ENCODE measurements around the gene GLT8D1.
"Not testable (repeated sequence)": the region's sequence is repeated elsewhere in the genome, so short reads cannot be mapped to it uniquely, and the experiment has no call there.

Gene GLT8D1, protein sequence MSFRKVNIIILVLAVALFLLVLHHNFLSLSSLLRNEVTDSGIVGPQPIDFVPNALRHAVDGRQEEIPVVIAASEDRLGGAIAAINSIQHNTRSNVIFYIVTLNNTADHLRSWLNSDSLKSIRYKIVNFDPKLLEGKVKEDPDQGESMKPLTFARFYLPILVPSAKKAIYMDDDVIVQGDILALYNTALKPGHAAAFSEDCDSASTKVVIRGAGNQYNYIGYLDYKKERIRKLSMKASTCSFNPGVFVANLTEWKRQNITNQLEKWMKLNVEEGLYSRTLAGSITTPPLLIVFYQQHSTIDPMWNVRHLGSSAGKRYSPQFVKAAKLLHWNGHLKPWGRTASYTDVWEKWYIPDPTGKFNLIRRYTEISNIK

DNA sequence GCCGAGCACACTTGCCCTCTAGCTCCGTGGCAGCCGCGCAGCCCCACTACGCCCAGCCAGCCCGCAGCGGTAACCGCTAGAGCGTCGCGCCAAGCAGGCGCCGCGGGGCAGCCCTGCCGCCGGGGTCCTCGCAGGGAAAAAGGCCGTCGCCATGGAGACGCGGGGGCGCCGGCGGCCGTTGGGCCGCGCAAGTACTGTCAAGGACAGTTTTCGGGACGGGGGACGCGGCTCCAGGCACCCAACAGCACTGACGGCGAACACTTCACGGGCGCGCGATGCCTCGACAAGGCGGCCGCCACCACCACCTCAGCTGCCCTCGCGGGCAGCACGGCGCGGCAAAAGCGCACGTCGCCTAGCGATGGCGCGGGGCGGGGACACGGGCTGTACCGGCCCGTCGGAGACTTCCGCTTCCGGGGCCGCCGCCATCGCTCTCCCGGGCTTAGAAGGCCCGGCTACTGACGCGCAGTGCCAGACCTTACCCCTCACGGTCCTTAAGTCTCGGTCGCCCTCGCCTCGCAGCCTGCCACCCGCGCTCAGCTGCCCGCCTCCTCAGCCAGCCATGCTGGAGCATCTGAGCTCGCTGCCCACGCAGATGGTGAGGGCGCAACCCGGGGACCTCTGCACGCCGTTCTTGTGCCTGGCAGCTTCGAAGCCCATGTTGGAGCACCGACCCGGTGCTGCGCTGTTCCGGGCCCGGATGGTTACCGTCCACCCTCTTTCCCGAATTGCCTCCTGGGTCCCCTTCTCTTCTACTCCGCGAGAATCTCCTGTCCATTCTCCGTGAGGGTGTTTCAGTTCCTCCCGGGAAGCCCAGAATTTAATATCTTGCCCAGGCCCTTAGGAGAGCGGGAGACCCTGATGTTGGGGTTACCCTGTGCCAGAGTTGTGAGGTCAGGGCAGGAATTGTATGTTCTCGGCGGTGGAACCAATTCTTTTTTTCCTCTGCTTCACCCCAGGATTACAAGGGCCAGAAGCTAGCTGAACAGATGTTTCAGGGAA lies at the start of gene GLT8D1, which contains the start of gene SPCS1:
Gene GLT8D1 (minus strand): TSS at position 104 of the 999 bp plus-strand sequence. CDS start 5,331 bp downstream, outside the sequence.
Gene SPCS1 (plus strand): TSS at position 419 of the 999 bp plus-strand sequence. CDS start 141 bp downstream, at position 560.
- DNase-seq, result peak; percentile 91

DNA sequence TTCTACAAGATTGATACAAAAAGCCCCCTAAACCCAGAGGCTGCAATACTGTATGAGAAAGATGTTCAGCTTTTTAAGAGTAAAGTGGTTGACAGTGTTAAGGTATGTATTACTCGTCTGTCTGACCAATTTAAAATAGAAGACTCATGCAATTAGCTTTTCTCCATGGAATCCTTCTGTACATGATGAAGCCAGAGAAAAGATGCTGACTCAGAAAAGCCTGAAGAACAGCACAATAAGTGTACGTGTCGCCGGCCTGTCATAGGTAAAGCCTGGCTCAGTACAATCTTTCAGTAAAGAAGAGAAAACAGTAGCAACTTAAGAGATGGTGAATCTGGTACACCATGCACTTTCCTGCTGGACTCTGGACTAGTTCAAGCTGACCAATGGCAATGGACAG lies 48.8 kb upstream of the GLT8D1 start:
- DNase-seq, result no peak

DNA sequence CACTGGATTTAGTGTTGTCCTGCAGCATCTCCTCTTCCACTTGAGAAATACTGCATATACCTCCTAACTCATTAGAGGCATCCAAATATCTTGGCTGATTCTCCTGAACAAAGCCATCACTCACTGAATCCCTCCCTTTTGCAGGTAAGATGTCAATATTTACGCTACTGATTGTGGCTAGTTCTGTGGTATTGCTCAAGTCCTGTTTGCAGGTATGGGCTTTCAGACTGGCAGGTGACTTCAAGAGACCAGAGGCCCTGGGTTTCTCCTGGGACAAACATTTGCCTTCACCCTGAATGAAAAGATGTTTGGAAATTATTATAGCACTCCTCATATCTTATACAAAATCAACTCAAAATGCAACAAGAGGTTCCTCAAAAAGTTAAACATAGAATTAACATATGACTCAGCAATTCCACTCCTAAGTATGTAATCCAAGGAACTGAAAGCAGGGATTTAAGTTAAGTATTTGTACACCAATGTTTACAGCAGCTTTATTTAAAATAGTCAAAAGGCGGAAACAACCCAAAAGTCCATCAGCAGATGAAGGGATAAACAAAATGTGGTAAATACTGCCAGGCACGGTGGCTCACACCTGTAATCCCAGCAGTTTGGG lies 46.6 kb upstream of the GLT8D1 start:
- DNase-seq, result peak; percentile 30

DNA sequence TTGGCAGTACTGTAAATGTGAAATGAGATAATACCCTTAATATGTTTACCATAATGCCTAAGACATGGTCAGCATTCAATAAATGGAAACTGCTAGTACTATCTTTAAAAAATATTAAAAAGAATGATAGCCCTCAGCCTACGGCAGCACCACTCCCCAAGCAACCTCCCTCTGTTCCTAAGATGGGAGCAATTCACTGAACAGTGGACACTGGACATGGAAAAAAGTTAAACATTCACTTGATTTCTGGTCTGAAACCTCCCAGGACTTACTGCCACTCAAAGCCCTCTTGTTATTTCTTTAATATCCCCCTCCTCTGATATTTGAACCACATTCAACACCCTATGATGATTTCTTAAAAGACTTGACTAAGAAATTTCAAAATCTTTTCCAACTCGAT lies 38.1 kb upstream of the GLT8D1 start:
- no peak for DNase-seq

DNA sequence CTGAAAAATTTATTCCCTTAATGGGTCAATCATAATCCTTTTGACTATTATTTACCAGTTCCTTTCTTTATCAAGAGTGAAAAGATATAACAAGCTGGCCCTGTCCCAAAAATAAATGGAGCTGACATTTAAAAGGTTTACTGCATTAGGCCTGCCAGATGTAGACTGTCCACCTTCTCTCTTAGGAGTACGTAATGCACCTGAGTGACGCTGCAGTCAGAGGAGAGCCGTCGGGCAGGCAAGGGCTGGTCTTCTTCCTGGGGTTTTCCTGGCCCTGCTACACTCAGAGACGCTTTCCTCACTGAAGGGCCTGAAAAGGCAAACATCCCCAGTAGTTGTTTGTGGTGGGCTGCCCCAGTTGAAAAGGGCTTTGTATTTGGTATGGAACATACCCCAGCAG lies 37.6 kb upstream of the GLT8D1 start:
- DNase-seq, result no peak

DNA sequence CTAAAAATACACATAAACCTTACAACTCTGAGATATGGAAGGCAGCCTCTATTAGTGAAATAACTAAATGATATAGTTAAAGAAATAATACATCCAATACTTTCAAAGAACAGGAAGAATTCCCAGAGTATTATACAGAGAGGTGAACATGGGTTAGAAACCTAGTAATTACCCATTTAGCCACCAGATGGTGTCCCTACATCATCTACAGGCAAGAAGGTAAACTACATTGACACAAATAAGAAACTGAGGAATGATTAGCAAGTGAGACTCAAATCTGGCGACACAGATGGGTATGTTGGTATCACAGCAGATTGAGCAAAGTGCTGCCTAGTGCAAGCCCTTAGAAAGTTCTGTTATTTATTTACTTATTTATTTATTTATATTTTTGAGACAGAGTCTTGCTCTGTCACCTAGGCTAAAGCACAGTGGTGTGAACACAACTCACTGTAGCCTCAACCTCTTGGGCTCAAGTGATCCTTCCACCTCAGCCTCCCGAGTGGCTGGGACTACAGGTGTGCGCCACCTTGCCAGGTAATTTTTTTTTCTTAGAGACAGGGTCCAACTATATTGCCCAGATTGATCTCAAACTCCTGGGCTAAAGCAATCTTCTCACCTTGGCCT lies 36.9 kb upstream of the GLT8D1 start:
- peak; percentile 60 for DNase-seq

DNA sequence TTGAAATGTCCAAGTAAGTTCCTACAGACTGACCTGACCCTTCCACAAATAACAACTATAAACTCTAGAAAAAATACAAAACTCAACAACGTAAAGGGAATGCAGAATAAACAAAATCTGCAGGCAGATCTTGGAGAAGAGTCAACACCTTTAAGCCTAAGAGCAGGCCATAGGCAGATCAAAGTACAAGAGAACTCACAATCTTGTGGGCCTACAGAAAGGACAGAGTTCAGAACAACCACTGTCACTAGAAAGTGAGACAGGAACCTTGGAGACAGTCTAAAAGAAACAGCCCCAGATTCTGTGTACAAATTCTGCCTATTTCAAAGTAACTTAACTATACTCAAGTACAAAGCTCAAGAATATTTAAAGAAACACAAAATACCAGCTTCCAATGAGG lies 34.1 kb upstream of the GLT8D1 start:
- no peak for DNase-seq

DNA sequence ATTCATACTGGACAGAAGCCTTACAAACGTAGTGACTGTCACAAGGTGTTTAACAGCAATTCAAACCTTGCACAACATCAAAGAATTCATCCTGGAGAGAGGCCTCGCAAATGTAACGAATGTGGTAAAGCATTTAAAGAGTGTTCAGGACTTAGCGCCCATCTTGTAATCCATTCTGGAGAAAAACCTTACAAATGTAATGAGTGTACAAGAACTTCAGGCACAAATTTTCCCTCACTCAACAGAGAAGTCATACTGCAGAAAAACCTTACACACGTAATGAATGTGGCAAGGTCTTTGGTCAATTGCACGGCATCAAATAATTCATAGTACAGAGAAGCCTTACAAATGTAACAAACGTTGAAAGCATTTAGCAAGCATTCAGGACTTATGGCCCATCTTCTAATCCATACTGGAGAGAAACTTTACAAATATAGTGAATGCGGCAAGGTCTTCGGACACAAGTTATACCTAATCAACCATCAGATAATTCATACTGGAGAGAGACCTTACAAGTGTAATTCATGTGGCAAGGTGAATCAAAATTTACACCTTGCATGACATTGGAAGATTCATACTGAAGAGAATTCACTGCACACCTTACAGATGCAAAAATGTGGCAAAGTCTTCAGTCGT lies 27.8 kb upstream of the GLT8D1 start:
- DNase-seq, result no peak

DNA sequence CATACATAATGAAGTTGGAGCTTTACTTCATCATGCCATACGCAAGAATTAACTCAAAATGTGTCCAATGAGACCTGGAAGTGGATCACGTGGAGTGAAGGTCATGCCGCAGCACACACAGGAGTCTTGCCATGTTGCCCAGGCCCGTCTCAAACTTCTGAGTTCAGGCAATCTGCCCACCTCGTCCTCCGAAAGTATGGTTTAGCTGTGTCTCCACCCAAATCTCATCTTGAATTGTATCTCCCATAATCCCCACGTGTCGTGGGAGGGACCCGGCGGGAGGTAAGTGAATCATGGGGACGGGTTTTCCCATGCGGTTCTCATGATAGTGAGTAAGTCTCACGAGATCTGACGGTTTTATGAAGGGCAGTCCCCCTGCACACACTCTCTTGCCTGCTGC lies 26.0 kb upstream of the GLT8D1 start:
- no peak for DNase-seq

DNA sequence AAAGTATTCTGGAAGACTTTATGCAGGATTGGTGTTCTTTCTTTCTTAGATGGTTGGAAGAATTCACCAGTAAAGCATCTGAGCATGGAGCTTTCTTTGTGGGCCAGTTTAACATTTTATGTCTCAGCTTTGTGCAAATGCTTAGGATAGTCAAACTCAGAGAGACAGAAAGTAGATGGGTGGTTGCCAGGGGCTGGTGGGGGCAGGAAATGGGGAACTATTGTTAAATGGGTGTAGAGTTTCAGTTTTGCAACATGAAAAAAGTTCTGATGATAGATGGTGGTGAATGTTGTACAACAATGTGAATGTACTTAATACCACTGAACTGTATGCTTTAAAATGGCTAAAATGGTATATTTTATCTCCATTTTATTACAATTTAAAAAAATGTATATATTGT lies 25.1 kb upstream of the GLT8D1 start:
- DNase-seq, result no peak

DNA sequence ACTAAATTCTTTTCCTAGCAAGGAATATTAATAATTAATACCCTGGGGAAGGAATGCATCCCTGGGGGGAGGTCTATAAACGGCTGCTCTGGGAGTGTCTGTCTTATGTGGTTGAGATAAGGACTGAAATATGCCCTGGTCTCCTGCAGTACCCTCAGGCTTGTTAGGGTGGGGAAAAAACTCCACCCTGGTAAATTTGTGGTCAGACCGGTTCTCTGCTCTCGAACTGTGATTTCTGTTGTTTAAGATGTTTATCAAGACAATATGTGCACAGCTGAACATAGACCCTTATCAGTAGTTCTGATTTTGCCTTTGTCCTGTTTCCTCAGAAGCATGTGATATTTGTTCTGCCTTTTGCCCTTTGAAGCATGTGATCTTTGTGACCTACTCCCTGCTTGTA lies 23.2 kb upstream of the GLT8D1 start:
- DNase-seq, result not testable (repeated sequence)

DNA sequence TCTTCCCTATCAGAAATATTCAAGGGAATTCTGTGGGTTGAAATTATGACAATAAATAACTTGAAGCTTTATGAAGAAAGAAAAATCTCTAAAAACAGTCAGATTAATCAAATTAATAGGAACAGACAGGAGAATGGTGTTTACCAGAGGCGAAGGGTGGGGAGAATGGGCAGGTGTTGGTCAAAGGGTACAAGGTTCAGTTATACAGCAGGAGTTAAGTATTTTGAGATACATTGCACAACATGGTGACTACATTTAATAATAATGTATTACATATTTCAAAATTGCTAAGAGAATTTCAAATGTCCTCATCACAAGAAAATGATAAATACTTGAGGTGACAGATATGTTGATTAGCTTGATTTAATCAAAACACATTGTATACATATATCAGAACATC lies 18.9 kb upstream of the GLT8D1 start:
- DNase-seq, result no peak

DNA sequence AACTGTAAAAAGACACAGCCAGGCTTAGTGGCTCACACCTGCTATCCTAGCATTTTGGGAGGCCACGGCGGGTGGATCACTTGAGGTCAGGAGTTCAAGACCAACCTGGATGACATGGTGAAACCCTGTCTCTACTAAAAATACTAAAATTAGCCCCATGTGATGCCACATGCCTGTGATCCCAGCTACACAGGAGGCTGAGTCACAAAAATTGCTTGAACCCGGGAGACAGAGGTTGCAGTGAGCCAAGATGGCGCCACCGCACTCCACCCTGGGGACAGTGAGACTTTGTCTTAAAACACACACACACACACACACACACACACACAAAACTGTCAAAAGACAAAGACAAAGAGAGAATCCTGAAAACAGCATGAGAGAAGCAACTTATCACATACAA lies 18.3 kb upstream of the GLT8D1 start:
- DNase-seq, result no peak

DNA sequence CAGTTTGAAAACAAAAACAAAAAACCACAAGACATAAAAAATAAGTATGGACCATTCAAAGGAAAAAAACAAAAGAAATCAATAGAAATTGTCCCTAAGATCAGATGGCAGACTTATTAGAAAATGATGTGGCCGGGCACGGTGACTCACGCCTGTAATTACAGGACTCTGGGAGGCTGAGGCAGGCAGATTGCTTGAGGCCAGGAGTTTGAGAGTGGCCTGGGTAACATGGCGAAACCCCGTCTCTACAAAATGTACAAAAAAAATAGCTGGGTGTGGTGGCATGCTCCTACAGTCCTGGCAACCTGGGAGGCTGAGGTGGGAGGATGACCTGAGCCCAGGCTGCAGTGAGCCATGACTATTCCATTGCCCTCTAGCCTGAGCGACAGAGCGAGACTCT lies 16.9 kb upstream of the GLT8D1 start:
- no peak for DNase-seq

DNA sequence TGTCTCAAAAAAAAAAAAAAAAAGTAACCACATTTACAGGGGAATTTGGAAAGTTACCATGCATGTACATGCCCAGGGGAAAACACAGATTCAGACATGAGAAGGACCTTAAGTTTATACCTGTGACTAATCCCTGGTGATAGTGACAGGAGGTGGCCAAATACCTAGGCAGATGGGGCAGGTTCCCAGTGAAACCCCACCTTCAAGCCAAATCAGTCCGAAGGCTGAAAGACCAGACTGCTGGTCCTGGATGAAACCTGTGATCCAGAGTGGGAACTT lies 16.1 kb upstream of the GLT8D1 start:
- no peak for DNase-seq

DNA sequence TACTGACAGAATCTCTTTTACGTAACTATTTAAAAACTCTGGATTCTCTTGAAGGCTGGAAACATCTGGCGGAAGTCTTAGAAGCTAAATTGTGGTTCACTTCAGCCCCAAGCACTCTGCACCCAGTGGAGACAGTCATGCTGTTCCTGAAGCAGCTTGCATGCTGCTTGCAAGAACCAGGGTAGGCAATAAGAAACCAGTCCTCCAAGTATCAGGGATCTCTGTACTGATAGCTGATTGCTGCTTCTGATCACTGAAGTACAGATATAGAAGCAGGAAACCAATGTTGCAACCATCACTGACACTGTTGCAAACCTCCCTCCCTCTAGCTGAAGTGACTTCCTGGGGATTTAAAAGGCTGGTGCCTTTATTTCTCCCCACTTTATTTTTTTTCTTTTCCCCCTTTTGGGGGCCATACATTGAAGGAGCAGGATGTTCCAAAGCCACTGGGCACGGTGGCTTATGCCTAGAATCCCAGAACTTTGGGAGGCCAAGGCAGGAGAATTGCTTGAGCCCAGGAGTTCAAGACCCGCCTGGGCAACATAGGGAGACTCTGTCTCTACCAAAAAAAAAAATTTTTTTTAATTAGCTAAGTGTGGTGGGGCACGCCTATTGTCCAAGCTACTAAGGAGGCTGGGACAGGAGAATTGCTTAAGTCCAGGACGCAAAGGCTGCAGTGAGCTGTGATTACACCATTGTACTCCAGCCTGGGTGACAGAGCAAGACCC lies 15.6 kb upstream of the GLT8D1 start:
- no peak for DNase-seq

DNA sequence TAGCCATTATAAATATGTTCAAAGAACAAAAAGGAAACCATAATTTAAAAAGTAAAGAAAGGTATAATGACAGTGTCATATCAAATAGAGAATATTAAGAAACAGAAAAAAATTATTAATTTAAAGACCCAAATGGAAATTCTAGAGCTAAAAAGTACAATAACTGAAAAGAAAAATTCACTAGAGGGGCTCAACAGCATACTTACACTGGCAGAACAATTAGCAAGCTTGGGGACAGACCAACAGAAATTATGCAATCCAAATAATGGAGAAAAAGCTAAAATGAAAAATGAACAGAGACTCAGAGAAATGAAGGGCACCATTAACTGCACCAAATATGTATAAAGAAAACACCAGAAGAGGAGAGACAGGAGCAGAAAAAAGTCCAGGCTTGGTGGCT lies 14.0 kb upstream of the GLT8D1 start:
- DNase-seq, result no peak

DNA sequence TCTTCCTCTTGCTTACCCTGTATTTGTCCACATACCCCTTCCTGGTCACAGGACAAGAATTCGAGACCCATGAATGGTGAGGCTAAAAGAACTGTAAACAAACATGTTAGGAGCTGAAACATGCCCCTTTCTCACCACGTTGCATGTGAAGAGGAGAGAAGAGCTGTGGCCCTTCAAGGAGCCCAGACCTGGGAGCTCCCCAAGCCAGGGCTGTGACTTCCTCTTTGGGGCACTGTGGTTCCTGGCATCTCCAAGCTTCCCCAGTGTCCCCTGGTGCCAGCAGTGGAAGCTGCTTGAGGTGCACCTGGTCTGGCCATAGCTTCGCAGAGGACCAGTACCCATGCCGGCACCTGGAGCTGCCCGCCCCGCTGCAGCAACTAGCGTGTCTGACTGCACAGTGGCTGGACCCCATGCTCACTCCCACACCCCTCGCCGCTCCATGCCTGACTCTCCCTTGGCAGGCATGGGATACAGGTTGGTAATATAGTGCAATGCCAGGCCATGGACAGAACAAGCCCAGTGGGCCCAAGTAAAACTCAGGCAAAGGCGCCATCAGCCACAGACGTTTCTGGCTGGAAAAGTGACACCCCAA lies 10.2 kb upstream of the GLT8D1 start:
- DNase-seq, result no peak

DNA sequence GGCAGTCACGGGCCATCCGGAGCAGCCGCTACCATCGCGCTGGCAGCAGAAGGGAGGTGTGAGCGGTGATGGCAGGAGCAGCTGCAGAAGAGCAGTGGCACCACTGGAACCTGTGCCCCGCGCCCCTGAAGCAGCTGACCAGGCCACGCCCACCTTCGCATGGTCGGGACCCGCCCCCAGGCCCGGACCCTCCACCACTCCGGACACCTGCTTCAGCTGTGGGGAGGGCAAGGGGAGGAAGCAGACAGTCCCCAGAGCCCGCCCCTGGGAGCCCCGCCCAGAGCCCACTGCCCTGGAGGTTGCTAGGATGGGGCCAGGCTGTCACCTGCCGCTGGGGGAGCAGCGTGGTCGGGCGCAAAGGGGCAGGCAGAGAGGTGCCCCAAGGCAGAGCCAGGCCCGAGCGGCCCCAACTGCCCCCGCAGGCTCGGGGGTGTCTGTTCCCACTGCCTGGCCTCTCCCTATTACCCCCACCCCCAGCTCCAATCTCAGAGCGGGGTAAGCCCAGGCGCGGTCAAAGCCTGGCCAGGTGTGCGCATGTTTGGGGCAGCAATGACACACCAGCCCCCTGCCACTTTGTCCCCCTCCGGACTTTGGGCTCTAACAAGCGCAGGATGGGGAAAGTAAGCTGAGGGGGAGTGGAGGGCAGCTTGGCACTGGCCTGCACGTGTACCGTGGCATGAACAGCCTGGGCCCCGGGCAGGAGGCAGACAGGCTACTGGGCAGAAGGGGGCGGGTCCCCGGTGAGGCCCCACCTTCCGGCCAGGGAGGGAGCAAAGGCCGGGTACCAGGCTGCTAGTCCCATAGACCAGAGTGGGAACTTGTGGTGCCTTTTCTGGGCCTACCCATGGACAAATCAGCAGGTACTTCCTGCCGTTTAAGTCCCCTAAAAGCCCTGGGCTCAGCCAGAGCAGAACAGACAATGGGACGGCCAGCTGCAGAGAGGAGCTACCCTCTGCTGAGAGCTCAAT lies 9.0 kb upstream of the GLT8D1 start:
- no peak for DNase-seq
